ENCODE data around the gene IFI27L2.

The IFI27L2 gene

GRCh38 chr14:94077823-94078222 lies 51.6 kb downstream of the IFI27L2 start:
- H3K4me3 ChIP-seq (ENCODE audit: control insufficient read depth, low read depth, low read length), result no peak overlapping the region
- no peak for TF ChIP-seq CTCF (conservative IDR thresholded peaks at IDR 0.05; ENCODE audit: control insufficient read depth, insufficient read depth, low read depth, low read length)
- DNase-seq (ENCODE audit: low read depth), result no peak
